ENCODE results near the gene SNF8.

The SNF8 gene

GRCh38 chr17:48925251-48925990 is 19.2 kb downstream of the SNF8 start:
- 88% methylated on average over 1 of the region's 4 CpGs for WGBS (ENCODE audit: insufficient coverage)
- peaks cover 33 to 96% (median 81%) of the 10 kb centered on the region in 4 experiments for H3K36me3 ChIP-seq (ENCODE audit: control insufficient read depth in 4 of 4, insufficient read depth in 4 of 4, low read length in 3 of 4)
- no peak overlapping the region for H3K4me3 ChIP-seq (ENCODE audit: control insufficient read depth in 1 of 7, extremely low read depth in 1 of 7, insufficient read depth in 4 of 7, low read depth in 2 of 7, low read length in 6 of 7)
- no peak for DNase-seq
- ChIA-PET POLR2A (no interaction called here), CTCF (no interaction called here)
- H3K27me3 ChIP-seq (replicated peaks in 2 of 5; ENCODE audit: control insufficient read depth in 4 of 5, insufficient read depth in 5 of 5, low read length in 4 of 5), result no peaks in the 10 kb centered on the region
- H3K27ac ChIP-seq (ENCODE audit: insufficient read depth in 1 of 2, low read depth in 1 of 2, low read length in 2 of 2, poor library complexity in 1 of 2, severe bottlenecking in 2 of 2), result no peak overlapping the region
- H3K9me3 ChIP-seq (ENCODE audit: control extremely low read depth in 1 of 5, control insufficient read depth in 4 of 5, insufficient read depth in 2 of 5, low read depth in 1 of 5, low read length in 4 of 5), result no peaks in the 10 kb centered on the region
- no peaks in the 10 kb centered on the region for H3K4me1 ChIP-seq (ENCODE audit: control extremely low read depth in 1 of 4, control insufficient read depth in 4 of 4, insufficient read depth in 4 of 4, low read length in 3 of 4)

GRCh38 chr17:48915459-48916282 is 29.0 kb downstream of the SNF8 start:
- ChIA-PET POLR2A (interaction anchor here (0.8 to 0.9 kb wide), 2 partner anchors 14 to 17 kb away, joined by 3 read pairs; no protein-coding TSS in a partner anchor), CTCF (interaction anchor here (0.7 to 1.4 kb wide), 2 partner anchors 8 to 13 kb away, joined by 3 to 6 read pairs; no protein-coding TSS in a partner anchor)
- Histone ChIP-seq H3K27ac (ENCODE audit: insufficient read depth in 1 of 2, low read depth in 1 of 2, low read length in 2 of 2, poor library complexity in 1 of 2, severe bottlenecking in 2 of 2) (peak overlapping the region in 1 of 2 experiments; percentile 49), H3K9me3 (ENCODE audit: control extremely low read depth in 1 of 5, control insufficient read depth in 4 of 5, insufficient read depth in 2 of 5, low read depth in 1 of 5, low read length in 4 of 5) (no peaks in the 10 kb centered on the region), H3K36me3 (ENCODE audit: control insufficient read depth in 4 of 4, insufficient read depth in 4 of 4, low read length in 3 of 4) (peaks cover 9 to 87% (median 64%) of the 10 kb centered on the region in 4 experiments), H3K4me1 (ENCODE audit: control extremely low read depth in 1 of 4, control insufficient read depth in 4 of 4, insufficient read depth in 4 of 4, low read length in 3 of 4) (peaks cover 0 to 10% (median 6%) of the 10 kb centered on the region in 4 experiments), H3K4me3 (ENCODE audit: control insufficient read depth in 1 of 7, extremely low read depth in 1 of 7, insufficient read depth in 4 of 7, low read depth in 2 of 7, low read length in 6 of 7) (no peak overlapping the region), H3K27me3 (replicated peaks in 2 of 5; ENCODE audit: control insufficient read depth in 4 of 5, insufficient read depth in 5 of 5, low read length in 4 of 5) (no peaks in the 10 kb centered on the region)
- DNase-seq, result peak; percentile 19 to 65 (median 60)
- no CpG with 5 or more reads among the region's 5 CpGs for WGBS (ENCODE audit: insufficient coverage)

- CTCF ChIA-PET, result no interaction called here
- no peak overlapping the region for H3K27ac ChIP-seq (ENCODE audit: insufficient read depth in 1 of 2, low read depth in 1 of 2, low read length in 2 of 2, poor library complexity in 1 of 2, severe bottlenecking in 2 of 2)
- no peaks in the 10 kb centered on the region for H3K27me3 ChIP-seq (replicated peaks in 2 of 5; ENCODE audit: control insufficient read depth in 4 of 5, insufficient read depth in 5 of 5, low read length in 4 of 5)
- H3K36me3 ChIP-seq (ENCODE audit: control insufficient read depth in 4 of 4, insufficient read depth in 4 of 4, low read length in 3 of 4), result peaks cover 3 to 63% (median 50%) of the 10 kb centered on the region in 4 experiments
- WGBS (ENCODE audit: insufficient coverage), result 100% methylated on average over 2 of the region's 2 CpGs
- POLR2A ChIA-PET, result no interaction called here
- H3K9me3 ChIP-seq (ENCODE audit: control extremely low read depth in 1 of 5, control insufficient read depth in 4 of 5, insufficient read depth in 2 of 5, low read depth in 1 of 5, low read length in 4 of 5), result no peaks in the 10 kb centered on the region
- no peak overlapping the region for H3K4me3 ChIP-seq (ENCODE audit: control insufficient read depth in 1 of 7, extremely low read depth in 1 of 7, insufficient read depth in 4 of 7, low read depth in 2 of 7, low read length in 6 of 7)
- H3K4me1 ChIP-seq (ENCODE audit: control extremely low read depth in 1 of 4, control insufficient read depth in 4 of 4, insufficient read depth in 4 of 4, low read length in 3 of 4), result peaks cover 2 to 32% (median 27%) of the 10 kb centered on the region in 4 experiments
- DNase-seq, result no peak
Measured at GRCh38 chr17:48912476-48912875, 32.2 kb downstream of the SNF8 start.

GRCh38 chr17:48910370-48910769 is 34.3 kb downstream of the SNF8 start:
- DNase-seq, result no peak
- POLR2A ChIA-PET, result no interaction called here
- H3K27ac ChIP-seq (ENCODE audit: insufficient read depth in 1 of 2, low read depth in 1 of 2, low read length in 2 of 2, poor library complexity in 1 of 2, severe bottlenecking in 2 of 2), result no peak overlapping the region
- H3K36me3 ChIP-seq (ENCODE audit: control insufficient read depth in 4 of 4, insufficient read depth in 4 of 4, low read length in 3 of 4), result peaks cover 3 to 47% (median 38%) of the 10 kb centered on the region in 4 experiments
- CTCF ChIA-PET, result no interaction called here
- no peaks in the 10 kb centered on the region for H3K9me3 ChIP-seq (ENCODE audit: control extremely low read depth in 1 of 5, control insufficient read depth in 4 of 5, insufficient read depth in 2 of 5, low read depth in 1 of 5, low read length in 4 of 5)
- peaks cover 2 to 34% (median 30%) of the 10 kb centered on the region in 4 experiments for H3K4me1 ChIP-seq (ENCODE audit: control extremely low read depth in 1 of 4, control insufficient read depth in 4 of 4, insufficient read depth in 4 of 4, low read length in 3 of 4)
- H3K4me3 ChIP-seq (ENCODE audit: control insufficient read depth in 1 of 7, extremely low read depth in 1 of 7, insufficient read depth in 4 of 7, low read depth in 2 of 7, low read length in 6 of 7), result peak overlapping the region in 1 of 7 experiments; percentile 85
- H3K27me3 ChIP-seq (replicated peaks in 2 of 5; ENCODE audit: control insufficient read depth in 4 of 5, insufficient read depth in 5 of 5, low read length in 4 of 5), result no peaks in the 10 kb centered on the region
- no CpG with 5 or more reads among the region's 2 CpGs for WGBS (ENCODE audit: insufficient coverage)

GRCh38 chr17:48909783-48910182 is 34.9 kb downstream of the SNF8 start:
- ChIA-PET CTCF (interaction anchor here (1.0 to 1.2 kb wide), 2 partner anchors 18 to 25 kb away, joined by 3 to 4 read pairs; no protein-coding TSS in a partner anchor), POLR2A (interaction anchor here (0.6 to 1.0 kb wide), 2 partner anchors 17 to 21 kb away, joined by 6 read pairs; partner anchors contain the start of gene ATP5MC1)
- Histone ChIP-seq H3K27ac (ENCODE audit: insufficient read depth in 1 of 2, low read depth in 1 of 2, low read length in 2 of 2, poor library complexity in 1 of 2, severe bottlenecking in 2 of 2) (peak overlapping the region in 1 of 2 experiments; percentile 99), H3K27me3 (replicated peaks in 2 of 5; ENCODE audit: control insufficient read depth in 4 of 5, insufficient read depth in 5 of 5, low read length in 4 of 5) (no peaks in the 10 kb centered on the region), H3K9me3 (ENCODE audit: control extremely low read depth in 1 of 5, control insufficient read depth in 4 of 5, insufficient read depth in 2 of 5, low read depth in 1 of 5, low read length in 4 of 5) (no peaks in the 10 kb centered on the region), H3K4me3 (ENCODE audit: control insufficient read depth in 1 of 7, extremely low read depth in 1 of 7, insufficient read depth in 4 of 7, low read depth in 2 of 7, low read length in 6 of 7) (peak overlapping the region in 4 of 7 experiments; percentile 69 to 87 (median 84)), H3K36me3 (ENCODE audit: control insufficient read depth in 4 of 4, insufficient read depth in 4 of 4, low read length in 3 of 4) (peaks cover 3 to 42% (median 36%) of the 10 kb centered on the region in 4 experiments), H3K4me1 (ENCODE audit: control extremely low read depth in 1 of 4, control insufficient read depth in 4 of 4, insufficient read depth in 4 of 4, low read length in 3 of 4) (peaks cover 2 to 34% (median 30%) of the 10 kb centered on the region in 4 experiments)
- no peak for DNase-seq
- WGBS (ENCODE audit: insufficient coverage), result 100% methylated on average over 1 of the region's 4 CpGs

GRCh38 chr17:48908853-48909394 is 35.7 kb downstream of the SNF8 start:
- Histone ChIP-seq H3K9me3 (ENCODE audit: control extremely low read depth in 1 of 5, control insufficient read depth in 4 of 5, insufficient read depth in 2 of 5, low read depth in 1 of 5, low read length in 4 of 5) (no peaks in the 10 kb centered on the region), H3K27ac (ENCODE audit: insufficient read depth in 1 of 2, low read depth in 1 of 2, low read length in 2 of 2, poor library complexity in 1 of 2, severe bottlenecking in 2 of 2) (peak overlapping the region; percentile 99), H3K4me1 (ENCODE audit: control extremely low read depth in 1 of 4, control insufficient read depth in 4 of 4, insufficient read depth in 4 of 4, low read length in 3 of 4) (peaks cover 2 to 34% (median 30%) of the 10 kb centered on the region in 4 experiments), H3K36me3 (ENCODE audit: control insufficient read depth in 4 of 4, insufficient read depth in 4 of 4, low read length in 3 of 4) (peaks cover 3 to 37% (median 31%) of the 10 kb centered on the region in 4 experiments), H3K4me3 (ENCODE audit: control insufficient read depth in 1 of 7, extremely low read depth in 1 of 7, insufficient read depth in 4 of 7, low read depth in 2 of 7, low read length in 6 of 7) (peak overlapping the region; percentile 70 to 87 (median 80)), H3K27me3 (replicated peaks in 2 of 5; ENCODE audit: control insufficient read depth in 4 of 5, insufficient read depth in 5 of 5, low read length in 4 of 5) (no peaks in the 10 kb centered on the region)
- CTCF ChIA-PET, result interaction anchor here (1.0 to 1.2 kb wide), 2 partner anchors 19 to 25 kb away, joined by 3 to 4 read pairs; no protein-coding TSS in a partner anchor
- POLR2A ChIA-PET, result interaction anchor here (0.6 to 1.0 kb wide), 2 partner anchors 17 to 20 kb away, joined by 6 read pairs; partner anchors contain the start of gene ATP5MC1
- DNase-seq, result peak; percentile 91 to 97 (median 96)
- WGBS (ENCODE audit: insufficient coverage), result 3% methylated on average over 28 of the region's 36 CpGs
